GM21390 (cell line): ENCODE results near the gene BCHE.
A peak's percentile ranks its signal among the peaks of the same experiment; 100 is the strongest.

Source experiments
- ATAC-seq: cut with Tn5 transposase; IDR thresholded peaks from one replicate; pipeline ENCODE4 v1.9.1; 2021; ENCODE audit not compliant: unreplicated experiment

BCHE gene

DNA sequence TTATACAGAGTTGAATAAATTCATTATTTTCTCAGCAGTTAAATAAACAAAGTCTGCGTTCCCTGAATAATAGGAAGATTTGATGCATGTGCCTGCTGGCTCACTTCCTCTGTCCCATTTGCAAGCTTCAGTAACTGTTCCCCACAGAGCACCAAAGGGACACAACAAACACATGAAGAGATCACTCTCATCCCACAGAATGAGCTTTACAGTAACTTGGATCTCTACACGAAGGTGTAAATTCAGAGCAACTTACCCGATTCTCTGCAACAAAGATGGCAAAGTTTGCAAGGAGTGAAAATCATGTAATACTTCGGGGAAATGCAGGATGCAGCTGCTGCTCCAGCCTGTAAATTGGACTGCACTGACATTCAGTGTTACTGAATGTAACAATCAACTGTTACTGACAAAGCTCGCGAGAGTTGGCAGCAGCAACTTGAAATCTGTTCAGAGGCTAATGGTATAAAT is at the start of gene BCHE:
TSS of gene BCHE (minus strand) at position 366 of the 468 bp plus-strand sequence. CDS start 6,390 bp downstream, outside the sequence.
- ATAC-seq, result no peak

DNA sequence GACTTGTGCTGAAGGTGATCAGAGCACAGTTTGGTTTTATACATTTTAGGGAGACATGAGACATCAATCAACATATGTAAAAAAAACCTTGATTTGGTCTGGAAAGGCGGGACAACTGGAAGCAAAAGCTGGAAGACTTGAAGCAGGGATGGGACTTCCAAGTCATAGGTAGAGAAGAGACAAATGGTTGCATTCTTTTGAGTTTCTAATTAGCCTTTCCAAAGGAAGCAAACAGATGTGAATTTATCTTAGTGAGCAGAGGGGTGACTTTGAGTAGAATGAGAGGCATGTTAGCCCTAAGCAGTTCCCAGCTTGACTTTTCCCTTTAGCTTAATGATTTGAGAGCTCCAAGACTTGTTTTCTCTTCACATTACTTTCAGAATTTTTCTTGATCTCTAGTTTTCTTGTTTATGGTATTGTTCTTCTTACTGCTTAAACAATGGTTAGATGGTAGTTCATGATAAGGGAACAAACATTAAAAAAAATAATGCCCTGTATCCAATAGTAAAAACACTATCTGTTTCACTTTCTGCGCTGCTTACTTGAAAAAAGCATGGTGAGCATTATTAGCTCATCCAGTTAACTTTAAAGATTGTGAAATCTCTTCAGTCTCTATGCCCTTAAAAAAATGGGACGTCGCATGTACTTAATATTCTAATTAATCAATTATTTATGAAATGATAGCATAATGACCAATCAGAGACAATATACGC is 48.5 kb upstream of the BCHE start:
- no peak for ATAC-seq

DNA sequence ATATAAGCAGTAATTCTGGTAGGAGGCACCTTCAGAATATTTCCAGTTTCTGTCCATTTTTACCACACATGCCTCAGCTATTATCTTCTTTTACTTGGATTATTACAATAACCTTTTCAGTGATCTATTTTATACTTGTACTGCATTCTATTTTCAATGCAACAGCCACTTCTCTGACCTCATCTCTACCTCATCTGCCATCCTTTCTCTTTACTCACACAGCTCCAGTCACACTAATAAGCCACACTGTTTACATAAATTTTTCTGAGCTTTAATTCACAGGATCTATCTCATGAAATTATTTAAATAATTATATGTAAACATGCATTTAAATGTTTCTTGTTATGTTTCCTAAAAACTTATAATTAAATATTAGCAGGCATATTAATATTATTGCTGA is 47.3 kb upstream of the BCHE start:
- ATAC-seq, result no peak

DNA sequence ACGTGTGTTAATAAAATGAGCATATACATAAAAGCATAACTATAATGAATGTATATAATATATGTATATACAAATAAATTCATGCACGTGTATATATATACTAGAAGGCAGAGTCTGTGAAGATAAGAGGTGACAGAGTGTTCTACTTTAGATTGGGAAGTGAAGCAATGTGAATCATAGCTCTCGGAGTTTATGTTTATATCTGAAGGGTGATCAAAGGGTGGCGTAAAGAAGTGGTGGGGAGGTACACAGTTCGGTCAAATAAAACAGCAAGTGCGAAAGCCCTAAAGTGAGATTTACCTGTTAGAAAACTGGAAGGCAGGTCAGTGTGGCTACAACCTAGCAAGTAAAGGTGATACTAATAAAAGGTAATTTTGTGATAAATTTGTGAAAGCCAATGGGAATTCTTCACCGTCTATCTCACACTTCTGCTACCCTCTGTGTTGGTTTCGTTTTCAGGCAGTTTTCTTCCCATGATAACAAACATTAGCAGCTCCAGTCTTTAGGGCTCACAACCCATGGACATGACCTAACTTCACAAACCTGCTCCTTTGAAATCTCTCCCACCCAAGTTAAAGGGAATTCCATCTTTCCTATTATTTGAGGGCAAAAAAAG is 46.7 kb upstream of the BCHE start:
- no peak for ATAC-seq

DNA sequence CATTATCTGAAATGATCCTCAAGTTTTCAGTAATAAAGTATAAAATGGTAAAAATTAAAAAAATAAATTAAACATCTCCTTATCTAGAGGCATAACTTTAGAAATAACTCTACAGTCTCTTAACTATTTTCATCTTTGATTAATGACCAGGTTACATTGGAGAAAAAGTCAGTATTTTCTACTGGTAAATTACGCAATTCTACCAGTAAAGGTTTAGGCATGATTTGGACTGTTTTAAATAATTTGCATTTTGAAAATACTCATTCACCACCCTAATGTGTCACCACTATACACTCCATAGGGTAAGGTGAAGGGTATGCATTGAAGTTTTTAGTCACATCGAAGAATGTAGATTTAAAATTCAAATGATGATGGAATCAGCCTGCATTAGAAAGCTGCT is 45.9 kb upstream of the BCHE start:
- no peak for ATAC-seq

DNA sequence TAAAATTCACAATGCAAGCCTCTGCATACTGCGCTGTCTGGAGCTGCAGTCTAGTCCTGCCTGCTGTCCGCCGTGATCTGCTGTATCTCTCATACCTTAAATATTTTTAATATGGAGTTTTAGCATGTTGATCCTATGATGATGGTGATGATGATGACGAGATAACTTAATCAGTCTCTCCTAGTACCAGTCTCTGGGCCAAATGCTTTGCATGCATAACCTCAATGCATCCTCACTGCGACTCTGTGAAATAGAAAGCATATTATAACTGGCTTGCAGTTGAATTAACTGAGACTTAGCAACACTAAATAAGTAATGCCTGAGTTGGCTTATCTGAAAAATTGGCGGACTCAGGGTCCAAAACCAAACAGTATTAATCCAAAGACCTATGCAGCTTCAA is 38.4 kb upstream of the BCHE start:
- no peak for ATAC-seq

DNA sequence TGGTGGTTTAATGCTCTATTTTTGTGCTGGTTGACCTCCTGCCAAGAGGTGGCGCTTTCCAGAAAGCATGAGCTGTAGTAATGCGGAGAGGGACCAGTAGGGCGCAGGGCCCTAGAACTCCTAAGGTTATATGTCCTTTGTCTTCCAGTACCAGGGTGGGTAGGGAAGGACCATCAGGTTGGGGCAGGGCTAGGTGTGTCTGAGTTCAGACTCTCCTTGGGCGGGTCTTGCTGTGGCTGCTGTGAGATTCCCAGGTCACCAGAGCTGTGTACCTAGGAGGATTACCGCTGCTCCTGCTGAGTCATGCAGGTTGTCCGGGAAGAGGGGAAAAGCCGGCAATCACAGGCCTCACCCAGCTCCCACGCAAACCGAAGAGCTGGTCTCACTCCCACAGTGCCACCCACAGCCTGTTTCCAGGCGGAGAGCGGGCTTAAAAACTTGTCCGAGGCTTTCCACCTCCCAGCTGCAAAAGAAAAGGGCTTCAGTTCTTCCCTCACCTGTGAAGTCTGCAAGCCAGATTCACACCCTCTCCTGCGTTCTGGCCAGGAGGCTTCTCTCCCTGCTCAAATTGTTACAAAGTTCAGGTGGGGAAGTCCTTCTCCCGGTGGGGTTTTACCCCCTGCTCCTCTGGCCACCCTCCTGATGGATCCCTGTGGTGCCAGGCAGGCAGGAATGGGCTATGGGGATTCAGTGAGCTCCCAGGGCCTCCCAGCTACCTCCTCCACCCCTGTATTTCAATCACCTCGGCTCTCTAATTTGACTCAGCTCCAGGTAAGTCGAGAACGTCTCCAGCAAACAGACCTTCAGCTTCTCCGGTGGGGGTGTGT is 37.7 kb upstream of the BCHE start:
- no peak for ATAC-seq

DNA sequence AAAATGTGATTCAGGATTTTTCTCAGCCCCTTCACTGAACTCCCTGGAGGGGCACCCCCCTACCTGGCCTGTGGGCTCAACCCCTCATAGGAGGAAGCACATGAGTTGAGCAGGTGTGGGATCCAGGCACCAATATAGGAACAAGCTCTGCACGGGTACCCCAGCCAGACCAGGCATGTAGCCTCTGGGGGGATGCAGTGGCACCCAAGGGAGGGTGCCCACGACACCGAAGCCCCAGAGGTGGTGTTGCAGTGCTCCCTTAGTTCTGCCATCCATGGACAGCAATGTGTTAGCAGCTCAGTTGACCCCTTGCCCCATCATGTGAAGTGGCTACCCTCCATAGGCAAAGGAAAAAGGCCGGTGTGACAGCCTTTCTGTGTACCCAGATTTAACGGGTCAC is 30.9 kb upstream of the BCHE start:
- no peak for ATAC-seq

DNA sequence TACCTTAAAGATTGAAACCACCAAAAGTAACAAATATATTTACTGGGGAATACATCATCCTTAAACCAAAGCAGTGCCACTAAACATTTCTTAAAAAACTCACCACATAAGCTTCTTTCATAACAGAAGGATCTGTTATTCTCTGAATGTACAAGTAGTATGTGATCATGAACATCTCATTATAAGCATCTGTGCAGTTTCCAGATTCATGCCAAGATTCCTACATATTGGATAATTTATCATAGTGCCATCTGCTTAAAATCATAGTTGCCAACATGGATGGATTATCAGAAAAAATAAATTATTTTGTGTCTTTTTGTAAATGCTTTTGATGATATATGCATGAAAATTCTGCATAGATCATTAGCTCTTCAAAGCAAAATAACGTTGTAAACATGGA is 21.8 kb upstream of the BCHE start:
- ATAC-seq, result no peak

DNA sequence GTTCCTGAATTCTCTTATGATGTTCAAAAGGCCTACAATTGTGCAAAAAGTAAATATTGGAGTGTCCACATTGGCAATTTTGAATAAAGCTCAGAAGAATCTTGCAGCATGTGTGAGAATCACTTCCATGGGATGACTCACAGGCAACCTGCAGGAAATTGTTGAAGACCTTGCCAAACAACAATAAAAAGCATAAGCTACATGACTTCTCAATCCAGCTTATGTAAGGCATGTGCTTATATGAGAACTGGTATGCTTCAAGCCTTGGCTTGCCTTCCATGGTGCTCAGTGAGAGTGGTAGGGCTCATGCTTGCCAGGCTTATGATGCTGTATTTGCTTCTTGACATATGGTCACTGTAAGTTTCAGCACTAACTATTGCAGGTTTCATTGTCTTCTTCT is 18.4 kb upstream of the BCHE start:
- ATAC-seq, result no peak

DNA sequence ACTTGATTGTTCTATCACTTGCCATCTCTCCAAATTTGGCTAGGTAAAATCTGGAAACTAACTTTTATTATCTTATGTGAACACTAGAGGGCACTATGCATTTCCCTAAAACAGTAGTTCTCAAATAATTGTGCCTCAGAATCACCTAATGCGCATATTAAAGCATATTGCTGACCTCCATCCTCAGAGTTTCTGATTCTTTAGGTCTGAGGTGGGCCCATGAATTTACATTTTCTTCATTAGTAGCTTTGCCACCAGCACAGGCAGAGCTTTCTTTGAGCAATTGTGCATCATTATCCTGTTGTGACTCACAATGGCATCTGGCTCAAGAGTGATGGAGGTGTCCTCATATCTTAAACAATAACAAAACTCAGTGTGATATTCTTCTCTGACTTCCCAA is 17.5 kb upstream of the BCHE start:
- ATAC-seq, result peak; percentile 75

DNA sequence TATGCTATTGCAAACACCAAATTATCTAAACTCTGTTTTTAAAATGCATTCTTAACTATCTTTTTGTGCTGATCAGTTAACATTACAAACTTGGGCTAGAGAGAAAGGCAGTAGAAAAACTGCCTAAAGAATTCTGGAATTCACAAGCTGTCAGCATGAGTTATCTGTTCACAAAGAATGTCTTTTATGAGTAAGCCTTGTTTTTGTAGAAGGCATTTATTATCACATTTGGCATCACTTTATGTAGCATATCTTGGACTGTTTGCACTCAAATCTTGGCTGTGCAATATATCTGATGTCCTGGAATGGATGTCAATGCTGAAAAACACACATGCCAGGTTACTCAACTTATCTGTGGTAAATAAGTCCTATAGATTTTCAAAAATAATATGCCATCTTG is 15.5 kb upstream of the BCHE start:
- ATAC-seq, result no peak

DNA sequence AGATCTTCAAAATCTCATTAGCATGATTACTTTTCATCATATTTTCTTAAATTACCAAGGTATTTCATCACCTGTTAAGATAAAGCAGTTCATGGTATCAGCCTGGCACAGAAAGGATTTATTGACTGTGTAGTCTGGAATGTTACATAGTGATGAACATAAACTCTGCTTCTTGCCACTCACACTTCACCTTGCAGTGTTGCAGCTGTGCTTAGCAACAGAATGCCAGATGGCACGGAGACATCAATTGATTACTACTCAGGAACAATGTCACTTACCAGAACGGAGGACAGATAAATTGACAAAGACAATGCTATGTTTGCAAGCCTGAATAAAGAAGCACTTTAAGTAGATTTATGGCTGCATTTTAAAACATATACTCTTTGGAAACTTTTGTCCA is 15.0 kb upstream of the BCHE start:
- no peak for ATAC-seq

DNA sequence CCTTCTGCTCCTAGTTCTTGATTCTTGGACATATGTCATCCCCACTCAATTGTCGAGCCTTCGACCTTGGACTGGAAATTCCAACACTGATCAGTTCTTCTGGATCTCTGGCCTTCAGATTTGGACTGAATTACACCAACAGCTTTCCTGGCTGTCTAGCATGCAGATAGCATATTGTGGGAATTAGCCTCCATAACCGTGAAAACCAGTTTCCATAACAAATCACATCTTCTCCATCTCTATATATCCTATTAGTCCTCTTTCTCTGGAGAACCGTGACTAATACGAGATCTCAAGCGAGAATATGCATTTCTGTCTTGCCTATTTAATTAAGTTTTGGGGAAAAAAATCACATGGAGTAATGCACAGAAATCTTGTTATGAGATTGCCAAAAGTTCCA is 8.8 kb upstream of the BCHE start:
- no peak for ATAC-seq

DNA sequence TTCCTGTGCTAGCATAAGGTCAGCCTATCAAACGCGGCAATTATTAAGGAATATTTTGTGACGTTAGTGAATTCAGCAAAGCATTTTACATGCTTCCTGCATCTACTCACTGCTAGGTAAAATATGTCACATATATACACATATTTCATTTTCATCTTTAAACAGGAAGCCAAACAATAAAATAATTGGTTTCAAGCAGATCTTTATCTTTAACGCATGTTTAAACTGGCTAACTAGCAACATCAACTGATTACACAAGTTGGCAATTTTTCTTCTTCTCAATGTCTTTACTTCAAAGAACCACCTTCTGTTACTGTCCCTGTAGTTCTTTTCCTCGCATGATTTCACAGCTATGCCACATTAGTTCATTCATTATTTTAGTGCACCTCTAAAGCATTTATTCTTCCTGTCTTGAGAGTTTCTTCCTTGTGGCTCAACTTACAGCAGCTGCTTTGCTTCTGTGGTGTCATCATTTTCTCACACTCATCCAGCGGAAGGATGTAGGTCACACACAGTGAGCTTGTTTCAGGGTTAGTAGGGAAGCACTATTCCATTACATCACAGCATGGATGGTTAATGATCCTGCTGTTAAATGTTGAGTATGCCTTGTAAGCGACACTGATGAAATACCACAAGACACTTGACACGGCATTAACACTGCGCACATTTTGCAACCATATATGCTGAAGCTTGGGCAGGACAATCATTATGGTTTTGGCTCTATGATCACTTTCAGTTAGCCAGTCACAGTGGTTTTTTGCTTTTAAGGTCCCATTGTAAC is 2.3 kb upstream of the BCHE start:
- ATAC-seq, result no peak

DNA sequence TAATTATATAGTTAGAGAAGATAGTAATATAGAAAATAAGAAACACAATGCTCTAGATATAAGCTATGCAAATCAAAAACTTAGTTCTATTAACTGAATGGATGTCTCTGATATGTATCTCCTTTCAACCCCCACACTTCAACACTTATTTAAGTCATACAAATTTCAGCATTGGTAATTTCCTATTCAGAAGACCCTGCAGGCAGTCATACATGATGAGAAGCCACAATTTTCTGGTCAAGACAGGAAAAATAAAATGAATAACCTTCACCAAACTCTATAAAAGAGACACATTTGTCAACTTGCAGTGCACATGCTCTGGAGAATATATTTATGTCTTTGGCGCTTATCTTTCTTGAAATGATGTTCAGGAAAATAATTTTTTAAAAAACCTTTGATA is 578 bp upstream of the BCHE start:
- no peak for ATAC-seq

DNA sequence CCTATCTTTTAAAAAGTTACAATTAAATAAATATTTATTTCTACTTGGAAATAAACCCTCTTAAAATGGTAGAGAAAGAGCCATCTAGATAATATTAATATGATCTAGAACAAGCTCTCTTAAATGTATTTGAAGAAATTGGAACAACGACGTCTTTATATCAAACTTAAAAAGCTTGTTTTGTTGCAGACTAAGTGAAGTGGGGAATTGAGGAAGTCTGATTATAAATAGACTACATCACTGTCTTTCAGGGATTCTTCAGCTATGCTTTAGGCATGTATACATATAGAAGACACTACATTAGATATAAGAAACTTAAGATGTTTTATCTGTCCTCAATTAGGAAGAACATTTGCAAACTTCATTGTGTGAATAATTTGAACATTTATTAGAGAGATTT is 1.8 kb downstream of the BCHE start:
- no peak for ATAC-seq

DNA sequence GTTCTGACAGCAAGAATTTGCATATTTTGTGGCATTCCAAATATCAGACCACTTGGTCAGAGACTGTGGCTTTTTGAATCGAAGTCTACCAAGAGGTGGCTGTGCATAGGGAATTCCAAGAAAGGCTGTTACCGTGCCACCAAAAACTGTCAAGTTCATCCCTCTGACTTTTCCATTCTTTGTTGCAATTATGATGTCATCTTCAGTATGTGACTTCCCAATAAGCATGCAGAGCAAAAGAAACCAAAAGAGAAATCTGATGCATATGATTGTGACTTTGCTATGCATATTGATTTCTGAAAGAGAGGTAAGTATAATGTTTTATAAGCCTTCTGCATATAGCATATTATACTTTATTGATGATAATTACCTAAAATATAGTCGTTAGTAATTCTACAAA is 6.5 kb downstream of the BCHE start:
- ATAC-seq, result no peak

DNA sequence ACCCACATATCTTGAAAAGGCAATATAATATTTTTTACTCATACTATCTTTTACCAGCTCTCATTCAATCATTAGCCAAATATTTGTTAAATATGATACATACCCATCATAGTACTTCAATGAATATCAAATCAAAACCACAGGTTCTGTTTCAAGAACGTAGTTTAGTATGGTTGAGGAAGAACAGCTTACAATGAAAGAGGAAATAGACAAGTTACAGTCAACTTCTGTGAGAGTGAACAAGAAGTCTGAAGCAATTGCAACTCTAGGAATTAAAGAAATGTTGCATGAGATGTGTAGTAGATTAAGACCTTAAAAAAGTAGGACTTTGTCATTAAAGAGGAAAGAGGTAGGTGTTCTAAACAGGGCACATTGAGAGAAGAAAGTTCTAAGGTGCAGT is 9.3 kb downstream of the BCHE start:
- no peak for ATAC-seq

DNA sequence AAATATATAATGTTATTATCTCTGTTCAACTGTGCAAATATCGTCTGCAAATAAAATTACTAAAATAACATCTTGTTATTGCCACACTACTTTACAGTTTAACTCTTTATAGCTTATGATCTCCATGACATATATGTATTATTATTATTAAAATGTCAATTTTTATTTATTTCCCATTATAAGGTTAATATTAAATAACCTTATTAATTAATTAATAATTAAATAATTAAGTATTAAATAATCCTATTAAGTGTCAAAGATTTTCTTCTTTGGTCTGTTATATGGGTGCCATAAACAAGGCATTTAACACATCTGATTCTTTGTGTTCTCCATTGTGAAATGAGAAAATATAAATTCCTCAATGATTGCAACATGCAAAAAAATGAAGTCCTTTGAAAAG is 10.0 kb downstream of the BCHE start:
- no peak for ATAC-seq

DNA sequence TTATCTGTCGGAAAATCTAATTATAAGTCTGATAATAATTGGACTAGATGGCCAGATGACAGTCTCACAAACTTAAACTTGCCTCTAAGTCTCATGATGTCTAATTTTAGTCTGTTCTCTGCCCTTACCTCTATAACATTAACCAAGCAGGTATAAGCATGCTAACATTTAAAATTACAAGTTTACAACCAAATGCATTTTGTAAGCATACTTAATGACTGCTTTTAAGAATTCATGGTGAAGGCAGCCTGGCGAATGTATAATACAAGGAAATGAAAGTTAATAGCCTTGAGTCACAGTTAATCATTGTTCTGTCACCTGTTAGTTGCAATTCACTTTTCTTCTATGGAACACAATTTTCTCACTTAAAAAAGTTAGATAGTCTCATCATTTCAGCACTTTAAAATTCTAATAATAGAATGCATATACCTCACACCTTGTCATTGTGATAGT is 16.5 kb downstream of the BCHE start:
- no peak for ATAC-seq
